Endodermal cell (in vitro differentiated cells): ENCODE results near the gene CACNA1D. TPM values are rescaled to one million over a fixed set of nuclear protein-coding genes. Genes with fewer than 3 reads are reported as not detected.
"Not testable (repeated sequence)": the region's sequence is repeated elsewhere in the genome, so short reads cannot be mapped to it uniquely, and the experiment has no call there.

Experiments
- DNase-seq: peaks from one replicate; pipeline ENCODE4 v3.0.0-alpha.2; 2017
- H3K27ac ChIP-seq: 2 replicates; pipeline ENCODE4 v1.5.1; 2013; ENCODE audit warnings: mild to moderate bottlenecking, low read depth, low read length, moderate library complexity
- H3K27me3 ChIP-seq: 2 replicates; pipeline ENCODE4 v1.6.1; 2013; ENCODE audit warnings: mild to moderate bottlenecking, low read length, moderate library complexity; ENCODE audit not compliant: insufficient read depth, control insufficient read depth, poor library complexity, severe bottlenecking
- H3K36me3 ChIP-seq: 2 replicates; pipeline ENCODE4 v1.7.0; 2013; ENCODE audit warnings: mild to moderate bottlenecking, low read length, moderate library complexity; ENCODE audit not compliant: control insufficient read depth, insufficient read depth
- H3K4me1 ChIP-seq: one replicate; pipeline ENCODE4 v1.7.0; 2013; ENCODE audit warnings: low read length; ENCODE audit not compliant: control insufficient read depth, insufficient read depth
- H3K4me3 ChIP-seq: 2 replicates; pipeline ENCODE4 v1.5.1; 2013; ENCODE audit warnings: mild to moderate bottlenecking, low read length, moderate library complexity
- H3K9ac ChIP-seq: 2 replicates; pipeline ENCODE4 v1.6.1; 2013; ENCODE audit warnings: mild to moderate bottlenecking, low read length, moderate library complexity; ENCODE audit not compliant: poor library complexity, severe bottlenecking; ENCODE audit errors: extremely low read depth
- H3K9me3 ChIP-seq: 2 replicates; pipeline ENCODE4 v1.6.1; 2013; ENCODE audit warnings: mild to moderate bottlenecking, low read length, moderate library complexity; ENCODE audit not compliant: control insufficient read depth
- H3K27ac Mint-ChIP-seq: 2 replicates; pipeline ENCODE4 v1.8.0; 2020; ENCODE audit warnings: mixed read lengths
- H3K27me3 Mint-ChIP-seq: 2 replicates; pipeline ENCODE4 v1.8.0; 2021; ENCODE audit warnings: mild to moderate bottlenecking, mixed read lengths; ENCODE audit not compliant: insufficient read depth
- H3K36me3 Mint-ChIP-seq: 2 replicates; pipeline ENCODE4 v1.8.0; 2020; ENCODE audit warnings: low read depth, mixed read lengths
- H3K4me1 Mint-ChIP-seq: 2 replicates; pipeline ENCODE4 v1.8.0; 2020; ENCODE audit warnings: mixed read lengths
- H3K4me3 Mint-ChIP-seq: 2 replicates; pipeline ENCODE4 v1.8.0; 2020; ENCODE audit warnings: mild to moderate bottlenecking, moderate library complexity, mixed read lengths
- H3K9me3 Mint-ChIP-seq: 2 replicates; pipeline ENCODE4 v1.8.0; 2020; ENCODE audit warnings: mild to moderate bottlenecking, mixed read lengths
- WGBS, 2 experiments: methylation state at CpG; one replicate each; pipeline versions ENCODE4 v1.1.5 to v1.1.7; 2013; ENCODE audit warnings: missing lambda C conversion rate in 2 of 2, mixed read lengths in 1 of 2; ENCODE audit not compliant: insufficient coverage in 1 of 2, insufficient read length in 1 of 2; 5-methylcytosine and 5-hydroxymethylcytosine counted together
- total RNA-seq, 2 donors: library from RNA; stranded (reverse); fragmentation: NEBNext Ultra II Directional in 1 of 2; extraction: Animal tissue kit (Norgen Biotek cat#: 25700) in 1 of 2; gene quantifications; 2 replicates in 1 of 2; 3 replicates in 1 of 2; pipeline ENCODE4 v1.2.1, GENCODE V29; 2021
- TF ChIP-seq, protein P1 (sequence below): fragments of 200-600 bp; sonication (generic); conservative IDR thresholded peaks from 2 replicates; pipeline ENCODE4 v1.5.0; 2021; ENCODE audit warnings: antibody characterized with exemption, mild to moderate bottlenecking

CACNA1D gene
- total RNA-seq, 2 donors from 2014 or later = 2.2 to 3.8 TPM

DNA sequence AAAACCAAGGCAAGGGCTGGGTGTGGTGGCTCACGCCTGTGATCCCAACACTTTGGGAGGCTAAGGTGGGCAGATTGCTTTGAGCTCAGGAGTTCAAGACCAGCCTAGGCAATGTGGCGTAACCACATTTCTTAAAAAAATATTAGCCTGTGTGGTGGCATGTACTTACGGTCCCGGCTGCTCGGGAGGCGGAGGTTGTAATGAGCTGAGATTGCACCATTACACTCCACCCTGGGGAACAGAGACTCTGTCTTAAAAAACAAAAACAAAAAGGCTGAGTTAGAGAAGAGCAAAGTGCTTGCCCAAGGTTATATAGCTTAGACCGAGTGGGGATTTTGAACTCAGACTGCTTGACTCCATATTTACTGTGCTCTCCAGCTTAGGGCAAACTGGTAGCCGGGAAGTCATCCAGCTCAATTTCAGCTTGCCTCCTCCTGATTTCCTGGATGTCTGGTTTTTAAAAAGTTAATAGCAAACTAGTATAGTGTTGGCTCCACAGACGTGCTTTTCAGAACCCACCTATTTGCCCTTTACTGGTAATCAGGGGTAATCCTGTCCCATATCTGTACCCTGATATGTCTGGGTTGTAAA is 138.9 kb downstream of the CACNA1D start:
- Mint-ChIP-seq H3K4me3 (no peak overlapping the region), H3K27ac (no peak overlapping the region), H3K27me3 (no peaks in the 10 kb centered on the region), H3K9me3 (peaks cover 2% of the 10 kb centered on the region), H3K4me1 (no peaks in the 10 kb centered on the region), H3K36me3 (no peaks in the 10 kb centered on the region)
- TF ChIP-seq, protein P1, sequence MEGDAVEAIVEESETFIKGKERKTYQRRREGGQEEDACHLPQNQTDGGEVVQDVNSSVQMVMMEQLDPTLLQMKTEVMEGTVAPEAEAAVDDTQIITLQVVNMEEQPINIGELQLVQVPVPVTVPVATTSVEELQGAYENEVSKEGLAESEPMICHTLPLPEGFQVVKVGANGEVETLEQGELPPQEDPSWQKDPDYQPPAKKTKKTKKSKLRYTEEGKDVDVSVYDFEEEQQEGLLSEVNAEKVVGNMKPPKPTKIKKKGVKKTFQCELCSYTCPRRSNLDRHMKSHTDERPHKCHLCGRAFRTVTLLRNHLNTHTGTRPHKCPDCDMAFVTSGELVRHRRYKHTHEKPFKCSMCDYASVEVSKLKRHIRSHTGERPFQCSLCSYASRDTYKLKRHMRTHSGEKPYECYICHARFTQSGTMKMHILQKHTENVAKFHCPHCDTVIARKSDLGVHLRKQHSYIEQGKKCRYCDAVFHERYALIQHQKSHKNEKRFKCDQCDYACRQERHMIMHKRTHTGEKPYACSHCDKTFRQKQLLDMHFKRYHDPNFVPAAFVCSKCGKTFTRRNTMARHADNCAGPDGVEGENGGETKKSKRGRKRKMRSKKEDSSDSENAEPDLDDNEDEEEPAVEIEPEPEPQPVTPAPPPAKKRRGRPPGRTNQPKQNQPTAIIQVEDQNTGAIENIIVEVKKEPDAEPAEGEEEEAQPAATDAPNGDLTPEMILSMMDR = no peak
- Histone ChIP-seq H3K36me3 (no peaks in the 10 kb centered on the region), H3K27me3 (no peaks in the 10 kb centered on the region), H3K4me1 (no peaks in the 10 kb centered on the region), H3K9me3 (no peaks in the 10 kb centered on the region), H3K4me3 (no peak overlapping the region), H3K27ac (no peak overlapping the region), H3K9ac (no peak overlapping the region)
- no peak for DNase-seq
- WGBS, 2 experiments = 90 to 96% methylated on average over 4 to 9 of the region's 9 CpGs

DNA sequence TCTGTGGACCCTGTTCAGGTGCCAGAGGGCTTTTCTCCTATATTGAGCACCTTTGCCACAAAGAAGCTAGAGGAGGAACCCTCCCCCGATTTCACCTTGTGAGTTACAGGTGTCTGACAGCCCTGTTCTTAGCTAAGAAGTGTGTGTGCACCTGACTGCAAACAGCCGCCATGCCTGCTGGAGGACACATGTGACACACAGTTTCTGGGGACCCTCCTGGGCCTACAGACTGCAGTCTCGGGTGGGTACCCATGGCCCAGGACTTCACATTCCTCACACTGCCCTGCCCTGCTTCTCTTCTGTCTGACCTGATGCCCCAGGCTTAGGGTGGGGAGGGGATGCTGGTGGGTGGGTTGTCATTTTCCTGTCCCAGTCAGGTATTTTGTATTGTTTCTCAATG is 140.6 kb downstream of the CACNA1D start:
- 91 to 93% methylated on average over 2 to 3 of the region's 3 CpGs for whole genome bisulfite sequencing, 2 experiments
- DNase-seq = no peak
- Mint-ChIP-seq H3K4me1 (no peaks in the 10 kb centered on the region), H3K9me3 (peaks cover 2% of the 10 kb centered on the region), H3K4me3 (no peak overlapping the region), H3K27me3 (no peaks in the 10 kb centered on the region), H3K27ac (no peak overlapping the region), H3K36me3 (no peaks in the 10 kb centered on the region)
- Histone ChIP-seq H3K27me3 (no peaks in the 10 kb centered on the region), H3K9ac (no peak overlapping the region), H3K9me3 (no peaks in the 10 kb centered on the region), H3K36me3 (no peaks in the 10 kb centered on the region), H3K4me3 (no peak overlapping the region), H3K4me1 (no peaks in the 10 kb centered on the region), H3K27ac (no peak overlapping the region)
- TF ChIP-seq, protein P1 = no peak

DNA sequence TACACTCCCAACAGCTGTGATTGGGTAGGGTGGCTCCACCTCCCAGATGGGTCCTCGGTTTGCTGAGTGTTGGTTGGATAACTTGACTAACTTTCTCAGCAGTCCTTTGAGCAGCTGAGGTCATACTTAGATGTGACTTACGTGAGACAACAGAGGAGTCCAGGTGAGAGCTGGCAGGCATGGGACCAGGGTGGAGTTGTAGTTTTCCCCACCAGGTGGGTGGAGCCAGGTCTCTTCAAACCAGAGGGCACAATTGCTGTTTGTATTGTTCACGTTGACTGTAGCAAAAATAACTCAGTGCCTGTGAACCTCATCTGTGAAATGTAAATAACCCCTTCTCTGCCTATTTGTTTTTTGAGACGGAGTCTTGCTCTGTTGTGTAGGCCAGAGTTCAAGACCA is 144.4 kb downstream of the CACNA1D start:
- H3K9me3 ChIP-seq, H3K36me3 ChIP-seq, H3K27me3 ChIP-seq, H3K9me3 Mint-ChIP-seq, H3K4me3 ChIP-seq, H3K4me1 ChIP-seq, H3K27ac ChIP-seq, H3K36me3 Mint-ChIP-seq, DNase-seq, H3K4me1 Mint-ChIP-seq, H3K27ac Mint-ChIP-seq, H3K27me3 Mint-ChIP-seq, H3K9ac ChIP-seq, H3K4me3 Mint-ChIP-seq: not testable (repeated sequence)
- WGBS, 2 experiments = 80 to 95% methylated on average over 1 to 4 of the region's 4 CpGs

DNA sequence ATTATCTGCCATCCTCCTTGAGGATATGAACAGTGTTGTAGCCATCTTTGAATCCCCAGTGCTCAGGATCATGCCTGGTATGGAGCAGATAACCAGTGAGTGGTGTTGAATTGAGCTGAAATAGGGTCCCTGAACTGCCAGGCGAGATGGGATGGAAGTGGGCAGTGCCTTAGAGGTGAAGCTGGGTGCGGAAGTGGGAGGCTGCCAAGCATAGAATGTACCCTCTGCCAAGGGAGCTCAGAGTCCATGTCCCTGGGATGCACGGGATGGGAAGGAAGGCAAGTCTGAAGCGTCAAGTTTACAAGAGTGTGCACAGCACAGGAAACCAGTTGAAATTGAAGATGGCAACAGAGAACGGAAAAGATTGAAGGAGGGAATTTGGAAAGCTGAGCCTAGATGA is 147.0 kb downstream of the CACNA1D start:
- Histone ChIP-seq H3K4me3 (no peak overlapping the region), H3K36me3 (no peaks in the 10 kb centered on the region), H3K27me3 (no peaks in the 10 kb centered on the region), H3K9me3 (no peaks in the 10 kb centered on the region), H3K9ac (no peak overlapping the region), H3K27ac (no peak overlapping the region), H3K4me1 (no peaks in the 10 kb centered on the region)
- H3K27ac Mint-ChIP-seq = no peak overlapping the region
- no peaks in the 10 kb centered on the region for H3K9me3 Mint-ChIP-seq
- no peaks in the 10 kb centered on the region for H3K4me1 Mint-ChIP-seq
- DNase-seq = no peak
- peaks cover 4% of the 10 kb centered on the region for H3K27me3 Mint-ChIP-seq
- H3K36me3 Mint-ChIP-seq = no peaks in the 10 kb centered on the region
- WGBS, 2 experiments = 93 to 97% methylated on average over 4 to 5 of the region's 5 CpGs
- H3K4me3 Mint-ChIP-seq = no peak overlapping the region
- TF ChIP-seq, protein P1 = no peak
